ENCODE data around the gene TLN1. TPM values are rescaled to one million over a fixed set of nuclear protein-coding genes. Genes with fewer than 3 reads are reported as not detected.

TLN1 gene
- total RNA-seq, 1 experiment from 2014 or later = 173 TPM

- Histone ChIP-seq H3K27me3 (replicated peaks; ENCODE audit: insufficient read depth, low read depth, low read length, poor library complexity) (no peaks in the 10 kb centered on the region), H3K4me1 (ENCODE audit: insufficient read depth, low read length, poor library complexity, severe bottlenecking) (peaks cover 4% of the 10 kb centered on the region), H3K36me3 (ENCODE audit: insufficient read depth, low read length, poor library complexity, severe bottlenecking) (no peaks in the 10 kb centered on the region), H3K4me3 (ENCODE audit: low read depth, low read length, poor library complexity, severe bottlenecking) (no peak overlapping the region), H3K9me3 (ENCODE audit: low read depth, low read length, poor library complexity, severe bottlenecking) (no peaks in the 10 kb centered on the region), H3K27ac (ENCODE audit: low read depth, low read length, poor library complexity, severe bottlenecking) (no peak overlapping the region)
- DNase-seq (ENCODE audit: low spot score) = no peak
- no peak for TF ChIP-seq EZH2 (IDR thresholded peaks at IDR 0.05; ENCODE audit: borderline replicate concordance, low read depth, low read length, poor library complexity, severe bottlenecking)
- no peak for TF ChIP-seq CTCF (conservative IDR thresholded peaks at IDR 0.05; ENCODE audit: low read depth, low read length)
- CTCF ChIA-PET = no interaction called here
- POLR2A ChIA-PET (ENCODE audit: low non-redundant PET) = interaction anchor here (0.5 kb wide), 1 partner anchor 83 kb away, joined by 6 read pairs; the partner anchor contains the start of genes CREB3 and TLN1
- no TSS peak for BruUV-seq (replicated peaks)
- intact Hi-C loops (cut with micrococcal nuclease; ENCODE audit: unreplicated experiment) = loop anchor here (5.0 kb wide), 1 partner anchor 47 kb away; no protein-coding TSS in a partner anchor
Observed at GRCh38 chr9:35649431-35650340, 82.3 kb downstream of the TLN1 start.

Small RNAs within 50 kb of the gene (microRNA-seq; reads per million reads assigned to microRNA genes)
- gene MIR6852 (1.3 reads per million), gene MIR6853 (not detected)

Other genes starting within 250 kb of the TLN1 start
- 19.4 and 22.2 TPM in 2 replicates for gene RUSC2, start 242.1 kb downstream of the TLN1 start, total RNA-seq (2021)
- gene TESK1, start 126.9 kb downstream of the TLN1 start, total RNA-seq (2021) = 31.8 and 31.9 TPM in 2 replicates
- not detected in 2 replicates for gene CD72, start 113.8 kb downstream of the TLN1 start, total RNA-seq (2021)
- gene SIT1, start 81.3 kb downstream of the TLN1 start, total RNA-seq (2021) = not detected in 2 replicates
- 13,531 and 14,573 TPM in 2 replicates for gene RMRP, start 74.2 kb downstream of the TLN1 start, total RNA-seq (2021)
- 12.9 and 16.4 TPM in 2 replicates for gene CCDC107, start 73.9 kb downstream of the TLN1 start, total RNA-seq (2021)
- gene ARHGEF39, start 67.0 kb downstream of the TLN1 start, total RNA-seq (2021) = 25.0 and 27.7 TPM in 2 replicates
- gene CA9, start 58.3 kb downstream of the TLN1 start, total RNA-seq (2021) = 0.32 and 1.4 TPM in 2 replicates
- 39.2 and 44.3 TPM in 2 replicates for gene TPM2, start 42.3 kb downstream of the TLN1 start, total RNA-seq (2021)
- gene CREB3, start 471 bp upstream of the TLN1 start, total RNA-seq (2021) = 27.6 and 29.1 TPM in 2 replicates
- gene GBA2, start 17.0 kb upstream of the TLN1 start, total RNA-seq (2021) = 67.6 and 70.5 TPM in 2 replicates
- 21.9 and 26.3 TPM in 2 replicates for gene RGP1, start 17.1 kb upstream of the TLN1 start, total RNA-seq (2021)
- not detected in 2 replicates for gene MSMP, start 22.1 kb upstream of the TLN1 start, total RNA-seq (2021)
- gene NPR2, start 59.4 kb upstream of the TLN1 start, total RNA-seq (2021) = 4.7 and 9.1 TPM in 2 replicates
- 1.1 and 1.4 TPM in 2 replicates for gene SPAG8, start 80.1 kb upstream of the TLN1 start, total RNA-seq (2021)
- gene HINT2, start 82.8 kb upstream of the TLN1 start, total RNA-seq (2021) = 51.5 and 68.9 TPM in 2 replicates
- not detected in 2 replicates for gene FAM221B, start 96.5 kb upstream of the TLN1 start, total RNA-seq (2021)
- 6.9 and 10.9 TPM in 2 replicates for gene TMEM8B, start 97.0 kb upstream of the TLN1 start, total RNA-seq (2021)
- gene OR13J1, start 138.2 kb upstream of the TLN1 start, total RNA-seq (2021) = not detected in 2 replicates
- 0.33 TPM in 1 of 2 replicates, not detected in the other for gene HRCT1, start 174.0 kb upstream of the TLN1 start, total RNA-seq (2021)
- gene SPAAR, start 177.3 kb upstream of the TLN1 start, total RNA-seq (2021) = 0.37 TPM in 1 of 2 replicates, not detected in the other
- gene OR2S2, start 226.0 kb upstream of the TLN1 start, total RNA-seq (2021) = not detected in 2 replicates

All from A673 (cell line).